Breast epithelium (tissue), 4 donors: ENCODE measurements around the gene HRH2. TPM values are rescaled to one million over a fixed set of nuclear protein-coding genes. Genes with fewer than 3 reads are reported as not detected.

Experiments used
- DNase-seq, 2 donors: peaks; one replicate each; pipeline ENCODE4 v3.0.0-alpha.2; 2019; ENCODE audit warnings: low spot score in 2 of 2
- H3K27ac ChIP-seq, 2 donors: fragments of 200-600 bp; sonication (generic) in 1 of 2; one replicate each; pipeline ENCODE4 v1.5.1; 2016 to 2019; ENCODE audit warnings: mild to moderate bottlenecking in 1 of 2
- H3K27me3 ChIP-seq, 2 donors: fragments of 200-600 bp; sonication (generic) in 1 of 2; one replicate each; pipeline versions ENCODE4 v1.5.1 to v1.6.0; 2017 to 2019; ENCODE audit warnings: control low read depth in 1 of 2, mild to moderate bottlenecking in 1 of 2
- H3K36me3 ChIP-seq: fragments of 200-600 bp; one replicate; pipeline ENCODE4 v1.5.1; 2019
- H3K4me1 ChIP-seq, 2 donors: fragments of 200-600 bp; sonication (generic); one replicate each; pipeline ENCODE4 v1.5.1; 2016 to 2019; ENCODE audit warnings: control low read depth in 1 of 2
- H3K4me3 ChIP-seq, 3 donors: fragments of 200-600 bp; sonication (generic); 1 replicate in 2 of 3; 2 replicates in 1 of 3; pipeline ENCODE4 v1.5.1; 2016 to 2019; ENCODE audit warnings: mild to moderate bottlenecking in 3 of 3, moderate library complexity in 2 of 3
- H3K9me3 ChIP-seq, 2 donors: fragments of 200-600 bp; sonication (generic) in 1 of 2; one replicate each; pipeline ENCODE4 v1.5.1; 2016 to 2019; ENCODE audit warnings: control low read depth in 1 of 2
- POLR2A ChIP-seq: fragments of 450-650 bp; IDR thresholded peaks from one replicate; pipeline ENCODE4 v1.6.1; 2016; ENCODE audit warnings: antibody characterized with exemption, mild to moderate bottlenecking, moderate library complexity
- POLR2AphosphoS5 ChIP-seq, 3 donors: sonication (generic); formaldehyde crosslinking; IDR thresholded peaks; one replicate each; pipeline ENCODE4 v1.6.1; 2017; ENCODE audit warnings: antibody characterized with exemption in 3 of 3
- intact Hi-C: fragments of 100-400 bp; cut with DNase I; formaldehyde crosslinking; loops from one replicate; pipeline ENCODE4 v1.15.1; 2023; ENCODE audit warnings: low total_unique reads
- total RNA-seq, 3 donors: library from RNA; depleted of rRNA; stranded (reverse); fragments of >200 nt; gene quantifications; one replicate each; pipeline ENCODE4 v1.1.0, GENCODE V29; 2016
- TF ChIP-seq, protein P1 (sequence below), 3 donors: fragments of 450-650 bp; IDR thresholded peaks; one replicate each; pipeline ENCODE4 v1.5.1; 2016 to 2017; ENCODE audit warnings: antibody characterized with exemption in 3 of 3, mild to moderate bottlenecking in 3 of 3, moderate library complexity in 3 of 3

The HRH2 gene
- total RNA-seq, 3 donors from 2014 or later = 0.73 to 5.0 (median 2.0) TPM

DNA sequence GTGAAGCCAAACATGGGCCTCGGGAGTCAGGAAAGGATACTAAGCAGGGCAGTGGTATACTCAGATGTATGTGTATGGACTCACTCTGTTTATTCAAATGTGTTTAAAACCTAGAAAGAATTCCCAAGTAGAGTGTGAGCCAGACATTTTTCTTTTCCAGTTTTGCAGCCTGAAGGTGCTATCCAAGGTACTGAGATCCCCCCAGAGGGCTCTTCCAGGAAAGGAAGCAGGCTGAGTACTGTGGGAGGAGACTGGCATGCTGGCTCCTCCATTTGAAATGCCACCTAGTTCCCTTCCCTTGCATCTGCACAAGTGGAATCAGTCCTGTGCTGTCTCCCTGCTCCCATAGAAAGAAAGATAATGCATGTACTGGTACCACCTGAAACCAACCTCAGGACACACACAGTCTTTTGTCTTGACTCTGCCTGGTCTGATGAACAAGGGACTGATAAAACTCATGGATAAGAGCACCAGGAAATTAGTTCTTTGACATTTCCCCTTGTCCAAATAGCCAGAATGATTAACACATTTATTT is 85.9 kb downstream of the HRH2 start:
- intact Hi-C loops = no loop called here
- H3K4me3 ChIP-seq = no peak overlapping the region
- no peaks in the 10 kb centered on the region for H3K27me3 ChIP-seq
- H3K27ac ChIP-seq = no peak overlapping the region
- no peaks in the 10 kb centered on the region for H3K4me1 ChIP-seq
- no peaks in the 10 kb centered on the region for H3K9me3 ChIP-seq
- H3K36me3 ChIP-seq = no peaks in the 10 kb centered on the region
- no peak for TF ChIP-seq POLR2A
- TF ChIP-seq POLR2AphosphoS5 (IDR thresholded peaks at IDR 0.05) = no peak
- TF ChIP-seq, protein P1, sequence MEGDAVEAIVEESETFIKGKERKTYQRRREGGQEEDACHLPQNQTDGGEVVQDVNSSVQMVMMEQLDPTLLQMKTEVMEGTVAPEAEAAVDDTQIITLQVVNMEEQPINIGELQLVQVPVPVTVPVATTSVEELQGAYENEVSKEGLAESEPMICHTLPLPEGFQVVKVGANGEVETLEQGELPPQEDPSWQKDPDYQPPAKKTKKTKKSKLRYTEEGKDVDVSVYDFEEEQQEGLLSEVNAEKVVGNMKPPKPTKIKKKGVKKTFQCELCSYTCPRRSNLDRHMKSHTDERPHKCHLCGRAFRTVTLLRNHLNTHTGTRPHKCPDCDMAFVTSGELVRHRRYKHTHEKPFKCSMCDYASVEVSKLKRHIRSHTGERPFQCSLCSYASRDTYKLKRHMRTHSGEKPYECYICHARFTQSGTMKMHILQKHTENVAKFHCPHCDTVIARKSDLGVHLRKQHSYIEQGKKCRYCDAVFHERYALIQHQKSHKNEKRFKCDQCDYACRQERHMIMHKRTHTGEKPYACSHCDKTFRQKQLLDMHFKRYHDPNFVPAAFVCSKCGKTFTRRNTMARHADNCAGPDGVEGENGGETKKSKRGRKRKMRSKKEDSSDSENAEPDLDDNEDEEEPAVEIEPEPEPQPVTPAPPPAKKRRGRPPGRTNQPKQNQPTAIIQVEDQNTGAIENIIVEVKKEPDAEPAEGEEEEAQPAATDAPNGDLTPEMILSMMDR (IDR thresholded peaks at IDR 0.05) = no peak
- DNase-seq = no peak

DNA sequence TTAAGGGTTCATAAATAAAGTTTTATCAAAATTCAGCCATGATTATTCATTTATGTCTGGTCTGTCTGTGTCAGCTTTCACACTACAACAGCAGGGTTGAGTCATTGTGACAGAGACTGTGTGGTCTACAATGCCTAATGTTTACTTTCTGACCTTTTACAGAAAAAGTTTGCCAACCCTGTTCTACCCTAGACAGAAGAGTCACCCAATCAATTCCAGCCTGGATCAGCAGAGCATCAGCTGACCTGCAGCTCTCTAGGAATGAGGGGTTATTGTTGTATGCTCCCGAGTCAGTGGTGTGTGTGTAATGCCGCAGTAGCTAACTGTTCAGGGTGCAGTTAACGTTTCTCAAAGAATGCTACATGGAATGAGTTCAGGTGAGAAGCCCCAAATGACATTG is 87.3 kb downstream of the HRH2 start:
- H3K9me3 ChIP-seq = no peaks in the 10 kb centered on the region
- no peak for TF ChIP-seq POLR2A
- TF ChIP-seq, protein P1 (IDR thresholded peaks at IDR 0.05) = no peak
- no peak for TF ChIP-seq POLR2AphosphoS5 (IDR thresholded peaks at IDR 0.05)

DNA sequence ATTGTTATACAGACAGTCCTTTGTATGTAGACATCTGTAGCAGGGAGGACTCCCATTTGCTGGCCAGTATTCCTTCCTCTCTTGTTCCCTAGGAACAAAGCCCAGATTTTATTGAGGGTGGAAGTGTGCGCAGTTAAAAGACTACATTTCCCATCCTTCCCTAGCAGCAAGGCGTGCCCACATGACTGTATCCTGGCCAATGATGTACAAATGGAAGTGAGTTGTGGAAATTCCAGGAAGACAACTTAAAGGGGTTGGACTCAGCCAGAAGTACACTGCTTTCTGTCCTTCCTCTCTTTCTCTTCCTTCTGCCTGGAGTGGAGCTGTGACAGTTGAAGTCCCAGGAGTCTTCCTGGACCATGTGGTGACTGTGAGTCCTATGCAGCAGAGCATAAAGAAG is 89.0 kb downstream of the HRH2 start:
- Histone ChIP-seq H3K4me3 (no peak overlapping the region), H3K36me3 (no peaks in the 10 kb centered on the region), H3K4me1 (no peaks in the 10 kb centered on the region), H3K9me3 (no peaks in the 10 kb centered on the region), H3K27ac (no peak overlapping the region), H3K27me3 (no peaks in the 10 kb centered on the region)
- intact Hi-C loops = no loop called here
- TF ChIP-seq POLR2A = no peak
- TF ChIP-seq POLR2AphosphoS5 (IDR thresholded peaks at IDR 0.05) = no peak
- TF ChIP-seq, protein P1 (IDR thresholded peaks at IDR 0.05) = no peak
- no peak for DNase-seq

More for the DNA sequence above, 87.3 kb downstream of the HRH2 start:
- H3K4me3 ChIP-seq = no peak overlapping the region
- no peak for DNase-seq
- no peaks in the 10 kb centered on the region for H3K4me1 ChIP-seq
- H3K27ac ChIP-seq = no peak overlapping the region
- intact Hi-C loops = no loop called here
- H3K36me3 ChIP-seq = no peaks in the 10 kb centered on the region
- no peaks in the 10 kb centered on the region for H3K27me3 ChIP-seq

DNA sequence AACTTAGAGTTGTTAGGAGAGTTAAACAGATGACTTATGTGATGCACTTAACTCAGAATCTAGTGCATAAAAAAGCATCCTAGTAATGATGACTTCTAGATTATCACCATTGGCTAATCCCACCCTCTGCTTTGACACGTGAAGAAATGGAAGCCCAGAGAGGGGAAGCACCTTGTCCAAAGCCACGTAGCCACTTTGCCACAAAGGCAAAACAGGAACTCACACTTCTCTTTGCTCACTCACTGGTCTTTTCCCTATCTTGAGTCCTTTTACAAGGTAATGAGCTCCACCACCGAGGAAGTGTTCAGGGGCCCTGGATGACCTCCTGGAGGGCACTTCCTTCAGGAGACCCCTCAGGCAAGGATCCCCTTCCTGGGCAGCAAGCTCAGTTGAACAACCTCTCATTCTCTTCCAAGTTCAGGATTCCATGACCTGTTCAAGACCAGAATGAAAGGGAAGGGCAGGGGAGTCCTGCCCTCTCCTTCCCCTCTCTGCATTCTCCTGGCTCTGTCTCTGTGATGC is 89.7 kb downstream of the HRH2 start:
- no peak for DNase-seq
- intact Hi-C loops = no loop called here
- TF ChIP-seq, protein P1 (IDR thresholded peaks at IDR 0.05) = no peak
- no peak for TF ChIP-seq POLR2A
- TF ChIP-seq POLR2AphosphoS5 (IDR thresholded peaks at IDR 0.05) = no peak
- no peaks in the 10 kb centered on the region for H3K4me1 ChIP-seq
- no peaks in the 10 kb centered on the region for H3K27me3 ChIP-seq
- no peaks in the 10 kb centered on the region for H3K9me3 ChIP-seq
- H3K4me3 ChIP-seq = no peak overlapping the region
- no peaks in the 10 kb centered on the region for H3K36me3 ChIP-seq
- H3K27ac ChIP-seq = no peak overlapping the region

DNA sequence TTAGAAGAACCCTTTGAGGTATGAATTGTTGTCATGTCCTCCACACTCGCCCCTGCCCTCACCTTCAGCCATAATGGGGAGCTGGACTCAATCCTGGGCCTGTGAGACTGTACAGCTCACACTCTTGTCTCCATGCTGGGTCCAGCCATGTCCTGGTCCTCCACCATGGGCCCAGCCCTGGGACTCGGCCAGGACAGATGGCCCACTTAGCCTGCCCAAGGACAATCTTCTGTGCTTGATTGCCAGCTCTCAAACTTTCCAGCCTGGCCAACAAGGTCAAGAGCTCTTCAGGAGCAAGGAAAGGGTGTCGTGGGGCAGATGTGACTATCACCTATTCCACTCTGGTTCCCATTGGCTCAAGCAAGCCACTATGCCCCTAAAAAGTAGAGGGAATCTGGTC is 90.8 kb downstream of the HRH2 start:
- Histone ChIP-seq H3K4me3 (no peak overlapping the region), H3K4me1 (no peaks in the 10 kb centered on the region), H3K27ac (no peak overlapping the region), H3K36me3 (no peaks in the 10 kb centered on the region), H3K27me3 (no peaks in the 10 kb centered on the region), H3K9me3 (no peaks in the 10 kb centered on the region)
- DNase-seq = no peak
- TF ChIP-seq POLR2AphosphoS5 (IDR thresholded peaks at IDR 0.05) = no peak
- TF ChIP-seq, protein P1 (IDR thresholded peaks at IDR 0.05) = no peak
- no peak for TF ChIP-seq POLR2A
- intact Hi-C loops = no loop called here
